RWPE1 (cell line): ENCODE measurements around the gene RAD54L2.

Experiments
- CTCF ChIA-PET: fragments of 350-600 bp; sonication (Branson Sonifier 250); formaldehyde crosslinking; extraction: SDS; loops from one replicate; lab custom pipeline; 2021; lab: Yijun Ruan, JAX
- POLR2A ChIA-PET: fragments of 400-600 bp; formaldehyde crosslinking; extraction: SDS; loops from one replicate; lab custom pipeline; 2020; ENCODE audit warnings: antibody characterized with exemption; ENCODE audit not compliant: low non-redundant PET; lab: Yijun Ruan, JAX
- DNase-seq: peaks from one replicate; pipeline ENCODE4 v3.0.0; 2012; ENCODE audit warnings: low spot score
- H3K27ac ChIP-seq: fragments of 450-650 bp; 2 replicates; pipeline ENCODE4 v1.5.1; 2017
- CTCF ChIP-seq: fragments of 450-650 bp; conservative IDR thresholded peaks from 2 replicates; pipeline ENCODE4 v1.5.1; 2017; ENCODE audit warnings: low read depth, mild to moderate bottlenecking

RAD54L2 gene

GRCh38 chr3:51538459-51539290 is at the start of gene RAD54L2:
RAD54L2 (plus strand) TSS chr3:51538719; CDS start chr3:51590421, 51,702 bp downstream.
- no peak; the same call in 1 of the 2 replicates for TF ChIP-seq CTCF
- ChIA-PET POLR2A (interaction anchor here (1.6 kb wide), 1 partner anchor 39 kb away, joined by 4 read pairs; the partner anchor contains the start of gene DCAF1), CTCF (interaction anchor here (0.6 kb wide), 1 partner anchor 461 kb away, joined by 3 read pairs; no protein-coding TSS in a partner anchor)
- DNase-seq: peak; percentile 74
- peak within 1 kb of the TSS; percentile 91 for H3K27ac ChIP-seq

- ChIA-PET POLR2A (interaction anchor here (0.6 to 1.2 kb wide), 3 partner anchors 11 to 114 kb away, joined by 3 to 9 read pairs (median 4); partner anchors contain the start of genes MANF and RAD54L2), CTCF (interaction anchor here (0.7 kb wide), 1 partner anchor 118 kb away, joined by 4 read pairs; no protein-coding TSS in a partner anchor)
- no peak for TF ChIP-seq CTCF
These were observed 39.4 kb upstream of the RAD54L2 start for GRCh38 chr3:51498876-51499738.

GRCh38 chr3:51500632-51501131 is 37.8 kb upstream of the RAD54L2 start:
- POLR2A ChIA-PET: interaction anchor here (0.6 kb wide), 2 partner anchors 205 to 463 kb away, joined by 8 to 9 read pairs; no protein-coding TSS in a partner anchor
- peak overlapping the region; percentile 95 for H3K27ac ChIP-seq
- DNase-seq: no peak
- CTCF ChIA-PET: interaction anchor here (1.4 to 2.4 kb wide), 2 partner anchors 169 to 181 kb away, joined by 6 to 10 read pairs; no protein-coding TSS in a partner anchor
- no peak for TF ChIP-seq CTCF

More at GRCh38 chr3:51498876-51499738, 39.4 kb upstream of the RAD54L2 start:
- peak; percentile 87 for DNase-seq
- peak overlapping the region; percentile 95 for H3K27ac ChIP-seq

- ChIA-PET POLR2A (no interaction called here), CTCF (interaction anchor here (0.6 to 2.4 kb wide), 10 partner anchors 136 to 471 kb away, joined by 3 to 10 read pairs (median 4); no protein-coding TSS in a partner anchor)
- no peak overlapping the region for H3K27ac ChIP-seq
- TF ChIP-seq CTCF: peak; percentile 92
- DNase-seq: peak; percentile 42
These were observed 36.5 kb upstream of the RAD54L2 start for GRCh38 chr3:51501833-51502561.

GRCh38 chr3:51502562-51502910 is 36.0 kb upstream of the RAD54L2 start:
- DNase-seq: no peak
- no peak overlapping the region for H3K27ac ChIP-seq
- POLR2A ChIA-PET: no interaction called here
- CTCF ChIA-PET: interaction anchor here (0.6 to 2.4 kb wide), 8 partner anchors 59 to 471 kb away, joined by 3 to 10 read pairs (median 4); no protein-coding TSS in a partner anchor
- no peak for TF ChIP-seq CTCF
